HG02970 (cell line): ENCODE results near the gene TSTD1.
"Not testable (repeated sequence)": the region's sequence is repeated elsewhere in the genome, so short reads cannot be mapped to it uniquely, and the experiment has no call there.

Source experiments
- ATAC-seq: cut with Tn5 transposase; IDR thresholded peaks from one replicate; pipeline ENCODE4 v1.9.1; 2021; ENCODE audit warnings: mild to moderate bottlenecking, moderate library complexity, moderate number of reproducible peaks; ENCODE audit not compliant: unreplicated experiment, low FRiP score

TSTD1 gene

DNA sequence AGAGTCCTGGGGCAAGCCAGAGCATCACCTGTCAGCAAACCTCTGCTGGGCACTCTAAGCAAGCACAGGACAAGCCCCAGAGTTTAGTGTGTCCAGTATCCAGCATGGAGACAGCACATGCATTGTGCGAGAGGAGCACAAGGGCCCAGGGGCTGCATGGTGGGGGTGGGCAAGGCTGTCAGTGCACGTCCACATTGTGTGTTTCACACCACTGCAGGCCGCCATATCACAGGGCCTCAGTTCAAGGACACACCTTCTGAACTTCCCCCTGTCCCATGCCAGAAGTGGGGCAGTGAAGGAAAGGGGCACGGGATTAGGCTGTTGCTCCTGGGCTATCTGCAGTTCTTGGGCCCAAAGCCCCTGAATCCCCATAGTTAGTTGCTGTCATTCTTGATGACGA, 782 bp upstream of the TSTD1 start:
- no peak for ATAC-seq

- no peak for ATAC-seq
Measured at GRCh38 chr1:161039154-161039545, 386 bp upstream of the TSTD1 start.

GRCh38 chr1:161037661-161038522, 872 bp downstream of the TSTD1 start:
- ATAC-seq, result no peak

DNA sequence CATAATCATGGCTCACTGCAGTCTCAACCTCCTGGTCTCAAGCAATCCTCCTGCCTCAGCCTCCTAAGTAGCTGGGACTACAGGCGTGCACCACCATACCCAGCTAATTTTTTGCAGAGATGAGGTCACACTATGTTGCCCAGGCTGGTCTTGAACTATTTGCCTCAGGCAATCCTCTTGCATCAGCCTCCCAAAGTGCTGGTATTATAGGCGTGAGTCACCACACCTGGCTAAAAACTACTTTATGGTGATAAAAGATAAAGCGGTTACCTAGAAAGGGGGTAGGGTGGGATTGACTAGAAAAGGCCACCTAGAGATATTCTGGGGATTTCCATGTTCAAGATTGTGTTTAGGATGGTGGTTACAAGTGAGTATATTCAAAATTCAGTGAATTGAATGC, 5.0 kb downstream of the TSTD1 start:
- no peak for ATAC-seq

- no peak for ATAC-seq
Measured at GRCh38 chr1:161032409-161032808, 6.4 kb downstream of the TSTD1 start.

DNA sequence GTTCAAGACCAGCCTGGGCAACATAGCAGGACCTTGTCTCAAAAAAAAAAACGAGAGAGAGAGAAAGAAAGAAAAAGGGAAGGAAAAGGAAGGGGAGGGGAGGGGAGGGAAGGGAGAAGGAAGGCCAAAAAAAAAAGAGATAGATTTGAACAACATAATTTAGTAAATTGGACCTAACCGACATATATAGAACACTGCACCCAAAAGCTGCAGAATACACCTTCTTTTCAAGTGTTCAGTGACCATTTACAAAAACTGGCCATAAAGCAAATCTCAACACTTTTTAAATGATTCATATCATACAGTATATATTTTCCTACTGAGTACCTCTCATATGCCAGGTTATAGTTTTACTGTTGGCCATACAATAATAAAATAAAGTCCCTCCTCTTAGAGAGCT, 6.9 kb downstream of the TSTD1 start:
- ATAC-seq, result no peak

- not testable (repeated sequence) for ATAC-seq
Measured at GRCh38 chr1:161029466-161029865, 9.3 kb downstream of the TSTD1 start.

DNA sequence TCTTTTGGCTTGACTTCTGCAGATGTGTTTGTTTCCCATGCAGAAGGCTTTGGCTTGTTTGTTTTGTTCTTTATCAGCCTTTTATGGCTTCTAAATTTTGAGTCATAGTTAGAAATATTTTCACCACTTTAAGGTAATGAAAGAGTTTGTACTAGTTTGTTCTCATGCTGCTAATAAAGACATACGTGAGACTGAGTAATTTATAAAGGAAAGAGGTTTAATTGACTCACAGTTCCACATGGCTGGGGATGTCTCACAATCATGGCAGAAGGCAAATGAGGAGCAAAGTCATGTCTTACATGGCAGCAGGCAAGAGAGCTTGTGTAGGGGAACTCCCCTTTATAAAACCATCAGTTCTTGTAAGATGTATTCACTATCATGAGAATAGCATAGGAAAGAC, 11.8 kb downstream of the TSTD1 start:
- ATAC-seq, result not testable (repeated sequence)

DNA sequence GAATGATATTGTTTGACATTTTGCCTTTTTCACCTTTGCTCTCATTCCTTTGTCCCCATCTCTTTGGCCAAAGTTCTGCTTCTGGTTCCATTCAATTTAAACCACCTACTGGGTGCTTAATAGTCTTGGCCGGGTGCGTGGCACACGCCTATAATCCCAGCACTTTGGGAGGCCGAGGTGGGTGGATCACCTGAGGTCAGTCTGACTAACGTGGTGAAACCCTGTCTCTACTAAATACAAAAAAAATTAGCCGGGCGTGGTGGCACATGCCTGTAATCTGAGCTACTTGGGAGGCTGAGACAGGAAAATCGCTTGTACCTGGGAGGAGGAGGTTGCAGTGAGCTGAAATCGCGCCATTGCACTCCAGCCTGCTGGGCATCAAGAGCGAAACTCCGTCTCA, 16.3 kb downstream of the TSTD1 start:
- not testable (repeated sequence) for ATAC-seq

- ATAC-seq, result no peak
Measured at GRCh38 chr1:161021970-161022353, 16.8 kb downstream of the TSTD1 start.

DNA sequence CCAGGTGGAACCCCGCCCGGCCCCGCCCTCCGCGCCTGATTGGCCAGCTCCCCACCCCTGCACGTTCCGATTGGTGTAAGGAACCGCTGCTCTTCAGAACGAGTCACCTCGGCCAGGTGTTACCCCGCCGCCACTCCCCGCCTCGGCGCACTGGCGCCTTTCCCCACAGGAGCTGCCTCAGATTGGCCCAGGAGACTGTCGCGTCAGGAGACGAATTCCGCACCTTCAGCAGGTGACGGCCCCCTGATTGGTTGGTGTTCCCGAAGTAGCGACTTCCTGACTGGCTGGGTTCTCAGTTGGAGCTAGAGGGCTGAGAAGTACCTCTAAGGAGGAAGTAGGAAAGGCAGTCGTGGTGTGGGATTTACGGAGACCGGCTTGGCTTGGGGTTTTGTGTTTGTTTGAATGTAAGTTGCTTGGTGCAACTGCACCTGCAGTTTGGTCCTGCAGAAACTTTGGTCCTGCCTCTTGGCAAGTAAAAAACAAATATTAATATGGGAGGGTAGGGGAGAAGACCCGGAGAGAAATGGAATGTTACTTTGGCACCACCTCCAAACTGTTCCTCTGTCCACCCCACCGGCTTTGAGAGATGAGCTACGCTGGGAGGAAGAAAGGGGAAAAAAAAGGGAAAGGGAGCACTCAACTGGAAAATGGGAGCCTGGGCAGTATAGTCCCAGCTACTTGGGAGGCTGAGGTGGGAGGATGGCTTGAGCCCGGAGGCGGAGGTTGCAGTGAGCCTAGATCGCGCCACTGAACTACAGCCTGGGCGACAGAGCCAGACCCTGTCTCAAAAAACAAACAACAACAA, 17.4 kb downstream of the TSTD1 start:
- peak; percentile 67 for ATAC-seq

DNA sequence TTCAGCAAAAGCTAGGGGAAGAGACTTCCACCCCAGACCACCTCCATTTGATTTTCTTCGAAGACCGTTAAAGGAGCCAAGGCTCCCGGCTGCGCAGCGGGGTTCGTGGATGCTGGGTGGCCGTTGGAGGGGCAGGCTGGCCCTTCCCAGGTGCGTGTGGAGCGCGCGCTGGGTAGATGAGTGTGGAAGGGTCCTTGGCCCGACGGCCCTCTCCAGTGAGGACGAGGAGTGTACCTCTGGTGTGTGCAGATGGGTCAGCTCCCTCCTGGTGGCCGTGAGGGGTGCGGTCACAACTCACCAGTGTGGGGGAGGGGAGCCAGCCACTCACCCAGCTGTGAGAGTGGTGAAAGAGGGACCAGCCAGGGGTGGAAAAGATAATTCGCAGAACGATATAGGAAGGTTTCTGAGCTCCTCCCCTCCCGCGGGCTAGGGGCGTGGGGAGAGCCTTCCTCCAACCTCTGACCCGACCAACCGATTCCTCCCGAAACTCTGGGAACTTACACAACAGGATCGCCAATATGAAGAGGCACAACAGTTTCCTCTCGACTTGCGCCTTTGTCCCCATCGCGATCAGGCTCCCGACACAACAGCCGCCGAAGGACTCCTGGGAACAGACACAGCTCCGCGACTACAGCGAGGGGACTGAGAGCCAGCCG, 18.1 kb downstream of the TSTD1 start, which contains the start of gene F11R:
TSS of gene F11R (minus strand) at position 644 of the 656 bp plus-strand sequence. CDS start at position 565, 79 bp downstream.
- ATAC-seq, result peak; percentile 35

DNA sequence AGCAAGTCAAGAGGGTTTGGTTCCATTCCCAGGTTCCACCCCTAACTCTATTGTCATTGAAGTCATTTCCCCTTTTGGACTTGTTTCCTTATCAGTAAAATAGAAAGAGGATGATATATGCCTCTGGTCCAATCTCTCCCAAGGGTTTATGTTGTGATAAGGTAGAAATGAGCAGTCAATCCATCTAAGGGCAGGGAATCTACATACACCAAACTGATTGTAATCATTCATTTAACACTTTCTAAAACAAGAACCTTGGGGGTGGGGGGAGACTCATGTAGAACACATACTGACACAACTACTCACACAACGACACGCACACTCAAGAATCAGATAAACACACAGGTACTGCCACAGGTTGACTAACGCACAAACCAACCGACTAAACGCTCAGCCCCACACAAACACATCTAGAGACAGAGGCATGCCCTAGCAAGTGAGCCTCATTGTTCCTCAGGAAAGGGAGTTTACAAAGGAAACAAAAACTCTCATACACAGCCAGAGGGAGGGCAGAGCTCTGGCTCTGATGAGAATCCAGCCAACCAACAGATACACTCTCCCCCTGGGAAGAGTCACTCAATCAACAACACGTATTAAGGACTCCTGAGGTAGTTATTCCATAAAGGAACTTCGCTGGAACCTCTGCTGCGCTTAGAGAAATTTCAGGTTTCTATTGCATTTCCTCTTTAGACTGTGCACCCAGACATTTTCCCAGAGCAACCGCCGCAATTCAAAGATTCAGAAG, 18.8 kb downstream of the TSTD1 start:
- ATAC-seq, result no peak

- not testable (repeated sequence) for ATAC-seq
Measured at GRCh38 chr1:161019111-161019660, 19.6 kb downstream of the TSTD1 start.

GRCh38 chr1:161018631-161018930, 20.2 kb downstream of the TSTD1 start:
- no peak for ATAC-seq

DNA sequence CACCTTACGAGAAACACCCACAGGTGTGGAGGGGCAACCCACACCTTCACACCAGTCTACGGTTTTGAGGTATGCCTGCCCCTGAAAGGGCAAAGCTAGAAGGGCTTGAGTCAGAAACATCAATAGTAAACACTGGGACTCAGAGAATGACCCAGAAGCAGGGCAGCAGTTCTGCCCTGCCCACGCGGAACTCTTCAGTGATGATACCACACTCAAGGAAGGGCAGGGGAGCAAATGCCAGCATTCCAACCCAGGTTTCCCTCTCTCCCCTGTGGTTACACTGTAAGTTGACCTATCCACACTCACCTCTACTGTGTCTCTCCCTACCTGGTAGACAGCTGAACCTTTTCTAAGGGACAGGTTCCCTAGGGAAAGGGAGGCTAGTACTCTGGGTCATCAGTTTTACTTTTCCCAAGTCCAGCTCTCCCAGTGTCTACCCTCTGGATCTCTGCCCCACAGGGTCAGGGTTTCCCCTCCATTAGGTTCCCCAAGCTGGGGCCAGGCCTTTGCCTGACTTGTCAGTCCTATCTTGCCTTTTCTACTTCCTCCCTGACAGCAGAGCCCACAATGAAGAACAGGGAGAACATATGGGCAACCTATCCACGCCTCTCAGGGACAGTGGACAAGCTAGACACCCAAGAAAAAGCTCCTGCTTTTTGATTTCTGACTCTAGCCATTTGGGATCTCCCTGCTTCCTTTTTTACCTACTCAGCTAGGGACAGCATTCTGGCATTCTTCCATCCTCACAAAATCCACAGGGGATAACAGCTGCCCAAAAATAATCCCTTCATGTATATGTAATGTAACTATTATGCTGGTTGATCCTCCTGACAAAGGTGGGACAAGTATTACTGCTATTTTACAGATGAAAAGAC, 20.8 kb downstream of the TSTD1 start:
- ATAC-seq, result no peak

GRCh38 chr1:161017181-161017580, 21.6 kb downstream of the TSTD1 start:
- not testable (repeated sequence) for ATAC-seq

DNA sequence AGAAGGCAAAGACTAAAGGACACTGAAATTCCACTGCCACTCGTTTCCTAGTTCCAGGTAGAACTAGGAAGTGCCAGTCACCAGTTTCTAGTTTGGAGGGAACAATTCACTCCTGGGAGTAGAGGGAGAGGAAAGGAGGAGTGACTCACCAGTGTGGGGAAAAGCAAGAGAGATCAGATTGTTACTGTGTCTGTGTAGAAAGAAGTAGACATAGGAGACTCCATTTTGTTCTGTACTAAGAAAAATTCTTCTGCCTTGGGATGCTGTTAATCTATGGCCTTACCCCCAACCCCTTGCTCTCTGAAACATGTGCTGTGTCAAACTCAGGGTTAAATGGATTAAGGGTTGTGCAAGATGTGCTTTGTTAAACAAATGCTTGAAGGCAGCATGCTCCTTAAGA, 22.1 kb downstream of the TSTD1 start:
- not testable (repeated sequence) for ATAC-seq
